Erythroblast (primary cell): ENCODE data around the gene BABAM2.

Experiments
- GATA1 ChIP-seq: IDR thresholded peaks from 2 replicates; pipeline ENCODE4 v1.6.1; 2011; ENCODE audit warnings: low read depth, mild to moderate bottlenecking, control low read depth, low read length, moderate library complexity
- POLR2A ChIP-seq: IDR thresholded peaks from 2 replicates; pipeline ENCODE4 v1.6.1; 2011; ENCODE audit warnings: mild to moderate bottlenecking, low read length

GRCh38 chr2:28193630-28194403 is 303.3 kb downstream of the BABAM2 start:
- no peak for TF ChIP-seq POLR2A
- no peak for TF ChIP-seq GATA1
